WTC11 (cell line): Measurements from ENCODE around the gene CTTNBP2. TPM values are rescaled to one million over a fixed set of nuclear protein-coding genes. Genes with fewer than 3 reads are reported as not detected.

ENCODE experiments used
- ATAC-seq: fragments of 200-7000 bp; cut with Tn5 transposase; 2 replicates; pipeline ENCODE4 v1.10.0; 2021; ENCODE audit warnings: mild to moderate bottlenecking, moderate library complexity
- CTCF ChIA-PET: fragments of 300-600 bp; sonication (Branson Sonifier 250); formaldehyde crosslinking; loops from one replicate; lab custom pipeline; 2021; ENCODE audit warnings: antibody characterized with exemption; lab: Charles Lee
- POLR2A ChIA-PET: fragments of 350-600 bp; sonication (Branson Sonifier 250); formaldehyde crosslinking; loops from one replicate; lab custom pipeline; 2021; ENCODE audit warnings: antibody characterized with exemption; lab: Charles Lee
- DNase-seq: peaks from one replicate; pipeline ENCODE4 v3.0.0; 2021; ENCODE audit warnings: low spot score
- H3K27ac Mint-ChIP-seq: 2 replicates; pipeline ENCODE4 v1.8.0; 2021; ENCODE audit warnings: mixed read lengths
- H3K27me3 Mint-ChIP-seq: 2 replicates; pipeline ENCODE4 v1.8.0; 2021; ENCODE audit warnings: low read depth, mild to moderate bottlenecking, moderate library complexity, mixed read lengths
- H3K36me3 Mint-ChIP-seq: 2 replicates; pipeline ENCODE4 v1.8.0; 2021; ENCODE audit warnings: mixed read lengths
- H3K4me1 Mint-ChIP-seq: 2 replicates; pipeline ENCODE4 v1.8.0; 2022; ENCODE audit warnings: mixed read lengths
- H3K4me3 Mint-ChIP-seq: 2 replicates; pipeline ENCODE4 v1.8.0; 2021; ENCODE audit warnings: mild to moderate bottlenecking, moderate library complexity, mixed read lengths
- H3K9me3 Mint-ChIP-seq: 2 replicates; pipeline ENCODE4 v1.8.0; 2021; ENCODE audit warnings: mixed read lengths
- CREB1 ChIP-seq: sonication (generic); formaldehyde crosslinking; IDR thresholded peaks from 2 replicates; pipeline ENCODE4 v1.8.0; 2023; ENCODE audit warnings: mild to moderate bottlenecking, missing genetic modification reagents
- CTCF ChIP-seq: fragments of 200-600 bp; IDR thresholded peaks from 2 replicates; pipeline ENCODE4 v1.8.0; 2022; ENCODE audit warnings: antibody characterized with exemption
- ELF4 ChIP-seq: sonication (generic); formaldehyde crosslinking; IDR thresholded peaks from 2 replicates; pipeline ENCODE4 v1.8.1; 2022; ENCODE audit warnings: low read depth, mild to moderate bottlenecking, moderate library complexity, missing genetic modification reagents
- ESRRA ChIP-seq: sonication (generic); formaldehyde crosslinking; IDR thresholded peaks from 2 replicates; pipeline ENCODE4 v1.8.1; 2022; ENCODE audit warnings: mild to moderate bottlenecking, missing genetic modification reagents, borderline replicate concordance
- IRF1 ChIP-seq: sonication (generic); formaldehyde crosslinking; IDR thresholded peaks from 2 replicates; pipeline ENCODE4 v1.8.0; 2023; ENCODE audit warnings: missing genetic modification reagents
- KAT7 ChIP-seq: sonication (generic); formaldehyde crosslinking; IDR thresholded peaks from 2 replicates; pipeline ENCODE4 v1.8.1; 2023; ENCODE audit warnings: missing genetic modification reagents, mild to moderate bottlenecking, borderline replicate concordance
- MYBL2 ChIP-seq: sonication (generic); formaldehyde crosslinking; IDR thresholded peaks from 2 replicates; pipeline ENCODE4 v1.8.1; 2023; ENCODE audit warnings: mild to moderate bottlenecking, moderate library complexity, missing genetic modification reagents
- NFE2L1 ChIP-seq: sonication (generic); formaldehyde crosslinking; IDR thresholded peaks from 2 replicates; pipeline ENCODE4 v1.8.1; 2023; ENCODE audit warnings: missing genetic modification reagents
- PRRX2 ChIP-seq: fragments of 250-450 bp; sonication (Bioruptor Pico); IDR thresholded peaks from 2 replicates; pipeline ENCODE4 v1.8.0; 2021; ENCODE audit warnings: mild to moderate bottlenecking
- RELA ChIP-seq: sonication (generic); formaldehyde crosslinking; IDR thresholded peaks from 2 replicates; pipeline ENCODE4 v1.8.1; 2022; ENCODE audit warnings: missing genetic modification reagents, mild to moderate bottlenecking, borderline replicate concordance
- SP1 ChIP-seq: sonication (generic); formaldehyde crosslinking; conservative IDR thresholded peaks from 2 replicates; pipeline ENCODE4 v1.8.1; 2022; ENCODE audit warnings: missing genetic modification reagents
- TEAD1 ChIP-seq: sonication (generic); formaldehyde crosslinking; IDR thresholded peaks from 2 replicates; pipeline ENCODE4 v1.8.0; 2022; ENCODE audit warnings: mild to moderate bottlenecking, missing genetic modification reagents
- ZNF263 ChIP-seq: sonication (generic); formaldehyde crosslinking; IDR thresholded peaks from 2 replicates; pipeline ENCODE4 v1.8.1; 2022; ENCODE audit warnings: low read depth, mild to moderate bottlenecking, moderate library complexity, missing genetic modification reagents
- ZNF317 ChIP-seq: sonication (generic); formaldehyde crosslinking; IDR thresholded peaks from 2 replicates; pipeline ENCODE4 v1.8.1; 2023; ENCODE audit warnings: low read depth, mild to moderate bottlenecking, moderate library complexity, missing genetic modification reagents, borderline replicate concordance
- ZNF416 ChIP-seq: fragments of 250-450 bp; sonication (Bioruptor Pico); IDR thresholded peaks from 2 replicates; pipeline ENCODE4 v1.9.0; 2021; ENCODE audit warnings: mild to moderate bottlenecking, inconsistent platforms
- ZNF532 ChIP-seq: fragments of 250-450 bp; sonication (Bioruptor Pico); IDR thresholded peaks from 2 replicates; pipeline ENCODE4 v1.9.0; 2021; ENCODE audit warnings: mild to moderate bottlenecking, borderline replicate concordance
- total RNA-seq: library from RNA; stranded (reverse); gene quantifications from 3 replicates; pipeline ENCODE4 v1.2.3, GENCODE V29; 2021
- TF ChIP-seq, protein P1 (sequence below): sonication (generic); formaldehyde crosslinking; IDR thresholded peaks from 2 replicates; pipeline ENCODE4 v1.8.0; 2022; ENCODE audit warnings: mild to moderate bottlenecking, missing genetic modification reagents
- TF ChIP-seq, protein P2 (sequence below): sonication (generic); formaldehyde crosslinking; IDR thresholded peaks from 2 replicates; pipeline ENCODE4 v1.8.0; 2022; ENCODE audit warnings: mild to moderate bottlenecking, missing genetic modification reagents
- TF ChIP-seq, protein P3 (sequence below): fragments of 250-450 bp; sonication (Bioruptor Pico); IDR thresholded peaks from 2 replicates; pipeline ENCODE4 v2.1.2; 2022; ENCODE audit warnings: mild to moderate bottlenecking, moderate library complexity
- TF ChIP-seq, protein P4 (sequence below): sonication (generic); formaldehyde crosslinking; IDR thresholded peaks from 2 replicates; pipeline ENCODE4 v1.8.1; 2022; ENCODE audit warnings: missing genetic modification reagents, borderline replicate concordance

Gene CTTNBP2
- total RNA-seq, 1 experiment from 2014 or later = 22.1 TPM

DNA sequence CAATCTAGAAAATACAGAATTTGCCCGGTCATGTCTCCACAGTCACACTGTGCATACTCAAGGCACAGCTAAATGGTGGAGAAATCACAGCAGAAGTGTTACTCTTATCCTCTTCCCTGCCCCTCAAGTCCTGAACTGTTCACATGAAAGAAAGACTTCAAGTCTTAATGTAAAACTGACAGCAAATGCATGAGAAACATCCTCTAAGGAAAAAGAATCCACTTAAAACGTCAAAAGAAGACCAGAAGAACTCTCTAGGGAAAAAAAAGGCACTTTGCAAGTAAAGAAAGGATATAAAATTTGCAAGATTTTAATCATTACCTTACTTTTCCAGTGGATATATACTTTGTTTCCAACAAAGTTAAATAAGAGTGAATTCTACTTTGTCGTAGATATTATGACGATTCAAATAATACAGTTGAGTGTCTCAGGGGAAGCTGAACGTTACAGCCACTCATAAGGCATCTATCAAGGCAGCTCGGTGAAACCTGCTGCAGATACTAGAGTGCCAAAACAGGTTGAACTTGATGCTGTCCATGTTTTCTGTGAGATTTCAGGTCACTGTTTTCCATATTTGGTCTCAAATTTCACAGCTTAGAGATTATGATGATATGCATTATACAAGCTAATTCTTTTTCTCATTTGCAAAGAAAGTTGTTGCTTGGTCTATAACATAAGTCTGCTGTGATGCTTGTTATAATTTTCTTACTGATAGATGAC lies 155.0 kb downstream of the CTTNBP2 start (continued):
- TF ChIP-seq ZNF263 (no peak), SP1 (CRISPR knock-in tag) (no peak), IRF1 (no peak), KAT7 (CRISPR knock-in tag) (no peak), ELF4 (CRISPR knock-in tag) (no peak), CREB1 (CRISPR knock-in tag) (no peak)

DNA sequence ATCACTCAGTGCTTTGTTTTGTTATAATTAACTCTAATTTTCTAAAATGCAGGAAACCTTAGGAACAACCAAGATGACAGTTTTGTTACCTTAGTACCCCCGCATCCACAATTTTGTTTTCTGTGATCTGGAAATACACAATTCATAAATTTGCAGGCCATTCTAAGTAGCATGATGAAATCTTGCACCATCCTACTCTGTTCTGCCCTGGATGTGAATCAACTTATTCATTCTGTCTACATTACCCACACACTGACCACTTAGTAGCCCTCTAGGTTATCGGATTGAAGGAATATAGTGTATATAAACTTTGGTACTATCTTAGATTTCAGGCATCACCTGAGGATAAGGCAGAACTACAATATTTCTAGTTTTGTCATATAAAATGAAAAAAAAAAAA lies 155.9 kb downstream of the CTTNBP2 start:
- POLR2A ChIA-PET = interaction anchor here (0.5 kb wide), 1 partner anchor 48 kb away, joined by 3 read pairs; no protein-coding TSS in a partner anchor
- Mint-ChIP-seq H3K27me3 (no peaks in the 10 kb centered on the region), H3K9me3 (no peaks in the 10 kb centered on the region)
- CTCF ChIA-PET = interaction anchor here (0.8 to 4.5 kb wide), 4 partner anchors 33 to 436 kb away, joined by 4 to 53 read pairs (median 17); no protein-coding TSS in a partner anchor
- ATAC-seq = no peak
- TF ChIP-seq, protein P1, sequence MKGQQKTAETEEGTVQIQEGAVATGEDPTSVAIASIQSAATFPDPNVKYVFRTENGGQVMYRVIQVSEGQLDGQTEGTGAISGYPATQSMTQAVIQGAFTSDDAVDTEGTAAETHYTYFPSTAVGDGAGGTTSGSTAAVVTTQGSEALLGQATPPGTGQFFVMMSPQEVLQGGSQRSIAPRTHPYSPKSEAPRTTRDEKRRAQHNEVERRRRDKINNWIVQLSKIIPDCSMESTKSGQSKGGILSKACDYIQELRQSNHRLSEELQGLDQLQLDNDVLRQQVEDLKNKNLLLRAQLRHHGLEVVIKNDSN (CRISPR knock-in tag) = no peak
- TF ChIP-seq ZNF317 (CRISPR knock-in tag) (no peak), ZNF416 (CRISPR knock-in tag) (no peak), ESRRA (CRISPR knock-in tag) (no peak), PRRX2 (CRISPR knock-in tag) (no peak), CTCF (no peak), NFE2L1 (CRISPR knock-in tag) (no peak), MYBL2 (CRISPR knock-in tag) (no peak)
- TF ChIP-seq, protein P2, sequence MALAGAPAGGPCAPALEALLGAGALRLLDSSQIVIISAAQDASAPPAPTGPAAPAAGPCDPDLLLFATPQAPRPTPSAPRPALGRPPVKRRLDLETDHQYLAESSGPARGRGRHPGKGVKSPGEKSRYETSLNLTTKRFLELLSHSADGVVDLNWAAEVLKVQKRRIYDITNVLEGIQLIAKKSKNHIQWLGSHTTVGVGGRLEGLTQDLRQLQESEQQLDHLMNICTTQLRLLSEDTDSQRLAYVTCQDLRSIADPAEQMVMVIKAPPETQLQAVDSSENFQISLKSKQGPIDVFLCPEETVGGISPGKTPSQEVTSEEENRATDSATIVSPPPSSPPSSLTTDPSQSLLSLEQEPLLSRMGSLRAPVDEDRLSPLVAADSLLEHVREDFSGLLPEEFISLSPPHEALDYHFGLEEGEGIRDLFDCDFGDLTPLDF = no peak
- TF ChIP-seq, protein P3, sequence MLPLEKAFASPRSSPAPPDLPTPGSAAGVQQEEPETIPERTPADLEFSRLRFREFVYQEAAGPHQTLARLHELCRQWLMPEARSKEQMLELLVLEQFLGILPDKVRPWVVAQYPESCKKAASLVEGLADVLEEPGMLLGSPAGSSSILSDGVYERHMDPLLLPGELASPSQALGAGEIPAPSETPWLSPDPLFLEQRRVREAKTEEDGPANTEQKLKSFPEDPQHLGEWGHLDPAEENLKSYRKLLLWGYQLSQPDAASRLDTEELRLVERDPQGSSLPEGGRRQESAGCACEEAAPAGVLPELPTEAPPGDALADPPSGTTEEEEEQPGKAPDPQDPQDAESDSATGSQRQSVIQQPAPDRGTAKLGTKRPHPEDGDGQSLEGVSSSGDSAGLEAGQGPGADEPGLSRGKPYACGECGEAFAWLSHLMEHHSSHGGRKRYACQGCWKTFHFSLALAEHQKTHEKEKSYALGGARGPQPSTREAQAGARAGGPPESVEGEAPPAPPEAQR (CRISPR knock-in tag) = no peak
- TF ChIP-seq, all 79 proteins: peak for 0
- Mint-ChIP-seq H3K27ac (no peak overlapping the region), H3K4me1 (no peaks in the 10 kb centered on the region), H3K4me3 (no peak overlapping the region), H3K36me3 (peaks cover 14% of the 10 kb centered on the region)
- no peak for DNase-seq

- Mint-ChIP-seq H3K27me3 (no peaks in the 10 kb centered on the region), H3K4me1 (no peaks in the 10 kb centered on the region), H3K9me3 (no peaks in the 10 kb centered on the region), H3K4me3 (no peak overlapping the region), H3K36me3 (peaks cover 17% of the 10 kb centered on the region), H3K27ac (no peak overlapping the region; the same call in 1 of the 2 replicates)
- DNase-seq (no peak), ATAC-seq (no peak)
- CTCF ChIA-PET = interaction anchor here (0.8 to 4.5 kb wide), 10 partner anchors 32 to 436 kb away, joined by 3 to 53 read pairs (median 6); no protein-coding TSS in a partner anchor
- POLR2A ChIA-PET = interaction anchor here (0.5 kb wide), 1 partner anchor 47 kb away, joined by 3 read pairs; no protein-coding TSS in a partner anchor
- TF ChIP-seq TEAD1 (CRISPR knock-in tag) (no peak), RELA (CRISPR knock-in tag) (no peak), ZNF532 (CRISPR knock-in tag) (no peak)
- TF ChIP-seq, protein P4, sequence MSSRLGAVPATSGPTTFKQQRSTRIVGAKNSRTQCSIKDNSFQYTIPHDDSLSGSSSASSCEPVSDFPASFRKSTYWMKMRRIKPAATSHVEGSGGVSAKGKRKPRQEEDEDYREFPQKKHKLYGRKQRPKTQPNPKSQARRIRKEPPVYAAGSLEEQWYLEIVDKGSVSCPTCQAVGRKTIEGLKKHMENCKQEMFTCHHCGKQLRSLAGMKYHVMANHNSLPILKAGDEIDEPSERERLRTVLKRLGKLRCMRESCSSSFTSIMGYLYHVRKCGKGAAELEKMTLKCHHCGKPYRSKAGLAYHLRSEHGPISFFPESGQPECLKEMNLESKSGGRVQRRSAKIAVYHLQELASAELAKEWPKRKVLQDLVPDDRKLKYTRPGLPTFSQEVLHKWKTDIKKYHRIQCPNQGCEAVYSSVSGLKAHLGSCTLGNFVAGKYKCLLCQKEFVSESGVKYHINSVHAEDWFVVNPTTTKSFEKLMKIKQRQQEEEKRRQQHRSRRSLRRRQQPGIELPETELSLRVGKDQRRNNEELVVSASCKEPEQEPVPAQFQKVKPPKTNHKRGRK (CRISPR knock-in tag) = no peak
Observed at GRCh38 chr7:117716707-117717299, 156.4 kb downstream of the CTTNBP2 start.
